B cell (primary cell): ENCODE measurements around the gene PDXP. TPM values are rescaled to one million over a fixed set of nuclear protein-coding genes. Genes with fewer than 3 reads are reported as not detected.

Source experiments
- ATAC-seq: fragments of 200-7000 bp; cut with Tn5 transposase; one replicate; pipeline ENCODE4 v1.10.0; 2021; ENCODE audit warnings: low read depth, mild to moderate bottlenecking, moderate number of reproducible peaks, moderate library complexity
- CTCF ChIA-PET: fragments of 350-600 bp; sonication (Branson Sonifier 250); formaldehyde crosslinking; loops from one replicate; lab custom pipeline; 2021; ENCODE audit warnings: antibody characterized with exemption, inconsistent platforms; lab: Charles Lee
- POLR2A ChIA-PET: fragments of 350-600 bp; sonication (Branson Sonifier 250); formaldehyde crosslinking; loops from one replicate; lab custom pipeline; 2021; ENCODE audit warnings: antibody characterized with exemption; lab: Charles Lee
- DNase-seq: peaks from one replicate; pipeline ENCODE4 v3.0.0; 2013
- H2AFZ ChIP-seq: 2 replicates; pipeline ENCODE4 v1.6.1; 2012; ENCODE audit warnings: mild to moderate bottlenecking, low read depth, low read length; ENCODE audit not compliant: insufficient read depth, poor library complexity, severe bottlenecking
- H3K27ac ChIP-seq, 2 donors: 1 replicate in 1 of 2; 2 replicates in 1 of 2; pipeline ENCODE4 v1.5.1; 2012 to 2013; ENCODE audit warnings: low read length in 2 of 2, mild to moderate bottlenecking in 2 of 2, moderate library complexity in 1 of 2
- H3K27me3 ChIP-seq, 4 experiments: fragments of 200-600 bp in 1 of 4; sonication (generic) in 1 of 4; replicated peaks in 1 of 4; 1 replicate in 2 of 4; 2 replicates in 2 of 4; pipeline versions ENCODE4 v1.6.1 to v1.7.0; 2013 to 2016; ENCODE audit warnings: low read length in 3 of 4, mild to moderate bottlenecking in 2 of 4, mixed read lengths in 1 of 4, moderate library complexity in 1 of 4; ENCODE audit not compliant: insufficient read depth in 4 of 4, control insufficient read depth in 3 of 4; ENCODE audit errors: control extremely low read depth in 1 of 4
- H3K36me3 ChIP-seq, 2 experiments: replicated peaks in 1 of 2; 1 replicate in 1 of 2; 2 replicates in 1 of 2; pipeline versions ENCODE4 v1.6.1 to v1.7.1; 2013; ENCODE audit warnings: low read length in 1 of 2; ENCODE audit not compliant: insufficient read depth in 2 of 2, control insufficient read depth in 1 of 2; ENCODE audit errors: control extremely low read depth in 1 of 2, extremely low read depth in 1 of 2
- H3K4me1 ChIP-seq, 2 donors: fragments of 200-600 bp in 1 of 2; sonication (generic) in 1 of 2; 1 replicate in 1 of 2; 2 replicates in 1 of 2; pipeline versions ENCODE4 v1.5.1 to v1.6.1; 2013 to 2017; ENCODE audit warnings: low read length in 2 of 2; ENCODE audit not compliant: control insufficient read depth in 2 of 2, insufficient read depth in 2 of 2
- H3K4me2 ChIP-seq: replicated peaks from 2 replicates; pipeline ENCODE3; 2012; ENCODE audit warnings: mild to moderate bottlenecking, low read depth, low read length; ENCODE audit not compliant: poor library complexity, severe bottlenecking
- H3K4me3 ChIP-seq, 5 experiments: fragments of 200-600 bp in 1 of 5; sonication (generic) in 1 of 5; 1 replicate in 3 of 5; 2 replicates in 2 of 5; pipeline versions ENCODE4 v1.5.1 to v1.7.0; 2011 to 2016; ENCODE audit warnings: low read length in 4 of 5, mild to moderate bottlenecking in 4 of 5, low read depth in 2 of 5, control low read depth in 1 of 5, moderate library complexity in 1 of 5; ENCODE audit not compliant: insufficient read depth in 1 of 5; ENCODE audit errors: control extremely low read depth in 1 of 5, extremely low read depth in 1 of 5
- H3K79me2 ChIP-seq: fragments of 200-600 bp; sonication (generic); one replicate; pipeline ENCODE4 v1.6.0; 2016; ENCODE audit warnings: low read length; ENCODE audit not compliant: control insufficient read depth, insufficient read depth
- H3K9ac ChIP-seq: fragments of 200-600 bp; sonication (generic); 2 replicates; pipeline ENCODE4 v1.6.1; 2017; ENCODE audit warnings: mild to moderate bottlenecking, low read length, moderate library complexity
- H3K9me3 ChIP-seq, 3 donors: one replicate each; pipeline versions ENCODE4 v1.6.1 to v1.7.1; 2013; ENCODE audit warnings: low read length in 2 of 3; ENCODE audit not compliant: control insufficient read depth in 2 of 3, insufficient read depth in 1 of 3; ENCODE audit errors: control extremely low read depth in 1 of 3
- H4K20me1 ChIP-seq: 2 replicates; pipeline ENCODE4 v1.6.0; 2012; ENCODE audit warnings: mild to moderate bottlenecking, low read length; ENCODE audit not compliant: insufficient read depth, control insufficient read depth, poor library complexity, severe bottlenecking
- H3K27ac Mint-ChIP-seq: one replicate; pipeline ENCODE4 v1.8.0; 2021; ENCODE audit warnings: mixed read lengths
- H3K27me3 Mint-ChIP-seq: one replicate; pipeline ENCODE4 v1.8.0; 2021; ENCODE audit warnings: mixed read lengths
- H3K4me1 Mint-ChIP-seq: one replicate; pipeline ENCODE4 v1.8.0; 2021; ENCODE audit warnings: mixed read lengths
- H3K4me3 Mint-ChIP-seq: one replicate; pipeline ENCODE4 v1.8.0; 2021; ENCODE audit warnings: mixed read lengths
- H3K9me3 Mint-ChIP-seq: one replicate; pipeline ENCODE4 v1.8.0; 2022; ENCODE audit warnings: mixed read lengths; ENCODE audit not compliant: insufficient read depth
- EZH2 ChIP-seq: IDR thresholded peaks from 2 replicates; pipeline ENCODE4 v1.6.1; 2012; ENCODE audit warnings: borderline replicate concordance, low read depth, mild to moderate bottlenecking, moderate library complexity, low read length; ENCODE audit not compliant: insufficient read depth, poor library complexity, severe bottlenecking
- WGBS: methylation state at CpG from one replicate; pipeline ENCODE4 v1.1.5; 2013; ENCODE audit warnings: missing lambda C conversion rate; ENCODE audit not compliant: insufficient coverage; 5-methylcytosine and 5-hydroxymethylcytosine counted together
- intact Hi-C: fragments of 100-400 bp; cut with micrococcal nuclease; formaldehyde crosslinking; loops from one replicate; pipeline ENCODE4 v1.10.0; 2022
- polyA plus RNA-seq: library from polyadenylated mRNA; depleted of rRNA; stranded (reverse); fragments of >200 nt; gene quantifications from 2 replicates; pipeline ENCODE4 v1.2.3, GENCODE V29; 2012
- total RNA-seq, 2 donors: library from RNA; stranded (reverse); fragments of 120-200 nt in 1 of 2; gene quantifications; 1 replicate in 1 of 2; 2 replicates in 1 of 2; pipeline versions ENCODE4 v1.2.3 to v1.2.4, GENCODE V29; 2013 to 2022
- TF ChIP-seq, protein P1 (sequence below): fragments of 200-600 bp; IDR thresholded peaks from one replicate; pipeline ENCODE4 v1.8.0; 2022; ENCODE audit warnings: antibody characterized with exemption, mild to moderate bottlenecking

Gene PDXP
- total and polyA plus RNA-seq, 2 donors (not counting 1 experiment from before 2014, with no cell fraction given): 16.6 to 17.5 TPM

DNA sequence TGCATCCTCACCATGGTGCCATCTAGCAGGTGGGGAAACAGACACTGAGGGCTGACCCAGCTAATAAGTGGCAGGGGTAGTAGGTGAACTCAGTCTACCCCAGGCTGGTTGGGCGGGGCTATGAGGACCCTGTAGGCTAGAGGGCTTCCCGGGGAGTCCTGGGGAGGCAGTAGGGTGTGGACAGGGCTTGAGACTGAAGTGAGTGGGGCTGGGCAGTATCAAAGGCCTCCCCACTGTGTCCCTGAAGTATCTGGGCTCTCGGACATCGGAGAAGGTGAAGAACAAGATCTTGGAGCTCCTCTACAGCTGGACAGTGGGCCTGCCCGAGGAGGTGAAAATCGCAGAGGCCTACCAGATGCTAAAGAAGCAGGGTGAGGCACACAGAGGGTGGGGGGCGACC, 38.5 kb upstream of the PDXP start:
- H3K27ac Mint-ChIP-seq: no peak overlapping the region
- H3K4me3 Mint-ChIP-seq: no peak overlapping the region
- Histone ChIP-seq H3K27ac (no peak overlapping the region), H3K9me3 (no peaks in the 10 kb centered on the region), H2AFZ (no peak overlapping the region), H3K27me3 (no peaks in the 10 kb centered on the region), H3K36me3 (peaks cover 4 to 47% of the 10 kb centered on the region in 2 experiments), H4K20me1 (no peaks in the 10 kb centered on the region), H3K4me3 (no peak overlapping the region), H3K4me1 (peaks cover 8 to 60% of the 10 kb centered on the region in 2 donors), H3K79me2 (peaks cover 3% of the 10 kb centered on the region), H3K4me2 (no peak overlapping the region), H3K9ac (no peak overlapping the region)
- no peak for TF ChIP-seq EZH2
- TF ChIP-seq, protein P1, sequence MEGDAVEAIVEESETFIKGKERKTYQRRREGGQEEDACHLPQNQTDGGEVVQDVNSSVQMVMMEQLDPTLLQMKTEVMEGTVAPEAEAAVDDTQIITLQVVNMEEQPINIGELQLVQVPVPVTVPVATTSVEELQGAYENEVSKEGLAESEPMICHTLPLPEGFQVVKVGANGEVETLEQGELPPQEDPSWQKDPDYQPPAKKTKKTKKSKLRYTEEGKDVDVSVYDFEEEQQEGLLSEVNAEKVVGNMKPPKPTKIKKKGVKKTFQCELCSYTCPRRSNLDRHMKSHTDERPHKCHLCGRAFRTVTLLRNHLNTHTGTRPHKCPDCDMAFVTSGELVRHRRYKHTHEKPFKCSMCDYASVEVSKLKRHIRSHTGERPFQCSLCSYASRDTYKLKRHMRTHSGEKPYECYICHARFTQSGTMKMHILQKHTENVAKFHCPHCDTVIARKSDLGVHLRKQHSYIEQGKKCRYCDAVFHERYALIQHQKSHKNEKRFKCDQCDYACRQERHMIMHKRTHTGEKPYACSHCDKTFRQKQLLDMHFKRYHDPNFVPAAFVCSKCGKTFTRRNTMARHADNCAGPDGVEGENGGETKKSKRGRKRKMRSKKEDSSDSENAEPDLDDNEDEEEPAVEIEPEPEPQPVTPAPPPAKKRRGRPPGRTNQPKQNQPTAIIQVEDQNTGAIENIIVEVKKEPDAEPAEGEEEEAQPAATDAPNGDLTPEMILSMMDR: no peak
- POLR2A ChIA-PET: interaction anchor here (1.2 to 1.7 kb wide), 2 partner anchors 11 to 23 kb away, joined by 3 read pairs; partner anchors contain the start of gene GGA1
- 94% methylated on average over 7 of the region's 7 CpGs for WGBS
- no peaks in the 10 kb centered on the region for H3K27me3 Mint-ChIP-seq
- H3K9me3 Mint-ChIP-seq: no peaks in the 10 kb centered on the region
- intact Hi-C loops: no loop called here
- ATAC-seq (no peak), DNase-seq (no peak)
- peaks cover 40% of the 10 kb centered on the region for H3K4me1 Mint-ChIP-seq
- CTCF ChIA-PET: interaction anchor here (0.6 to 30.7 kb wide), 6 partner anchors 12 to 168 kb away, joined by 4 to 620 read pairs (median 6); partner anchors contain the start of genes GGA1, LGALS1, NOL12 and PDXP

GRCh38 chr22:37621352-37621860, 37.1 kb upstream of the PDXP start:
- TF ChIP-seq, protein P1: no peak
- TF ChIP-seq EZH2: no peak
- intact Hi-C loops: no loop called here
- H3K27me3 ChIP-seq: no peaks in the 10 kb centered on the region
- no peak overlapping the region for H3K4me2 ChIP-seq
- H3K36me3 ChIP-seq: peaks cover 4 to 52% of the 10 kb centered on the region in 2 experiments
- H3K4me1 ChIP-seq: peaks cover 21 to 69% of the 10 kb centered on the region in 2 donors
- CTCF ChIA-PET: interaction anchor here (1.5 to 30.7 kb wide), 4 partner anchors 14 to 59 kb away, joined by 4 to 620 read pairs (median 95); partner anchors contain the start of genes LGALS1, NOL12, PDXP and SH3BP1
- no peak overlapping the region for H3K9ac ChIP-seq
- Mint-ChIP-seq H3K4me1 (peaks cover 49% of the 10 kb centered on the region), H3K27ac (peak overlapping the region; percentile 56), H3K9me3 (no peaks in the 10 kb centered on the region), H3K4me3 (no peak overlapping the region), H3K27me3 (no peaks in the 10 kb centered on the region)
- H2AFZ ChIP-seq: no peak overlapping the region
- POLR2A ChIA-PET: no interaction called here
- no peak for DNase-seq
- no peaks in the 10 kb centered on the region for H3K9me3 ChIP-seq
- 90% methylated on average over 11 of the region's 12 CpGs for WGBS
- no peak for ATAC-seq
- H4K20me1 ChIP-seq: no peaks in the 10 kb centered on the region
- peaks cover 11% of the 10 kb centered on the region for H3K79me2 ChIP-seq
- H3K27ac ChIP-seq: no peak overlapping the region
- H3K4me3 ChIP-seq: no peak overlapping the region
